HG03571 (cell line): ENCODE measurements around the gene MAGEB4.
"Not testable (repeated sequence)": the region's sequence is repeated elsewhere in the genome, so short reads cannot be mapped to it uniquely, and the experiment has no call there.

Experiments
- ATAC-seq: cut with Tn5 transposase; IDR thresholded peaks from one replicate; pipeline ENCODE4 v1.9.1; 2021; ENCODE audit not compliant: unreplicated experiment

Gene MAGEB4

GRCh38 chrX:30241724-30242415 is at the start of gene MAGEB4:
Gene MAGEB4 (plus strand): TSS chrX:30242000. CDS start chrX:30242136, 136 bp downstream.
- ATAC-seq: no peak

GRCh38 chrX:30193910-30194309 is 47.9 kb upstream of the MAGEB4 start:
- ATAC-seq: not testable (repeated sequence)

- no peak for ATAC-seq
Observed at GRCh38 chrX:30196322-30196721, 45.5 kb upstream of the MAGEB4 start.

- no peak for ATAC-seq
Observed at GRCh38 chrX:30212172-30212571, 29.6 kb upstream of the MAGEB4 start.

GRCh38 chrX:30215357-30215843 is 26.4 kb upstream of the MAGEB4 start, which contains the start of gene MAGEB2:
Gene MAGEB2 (plus strand): TSS chrX:30215563. CDS start chrX:30218581, 3,018 bp downstream.
- ATAC-seq: no peak

GRCh38 chrX:30217465-30217864 is 24.3 kb upstream of the MAGEB4 start:
- no peak for ATAC-seq

GRCh38 chrX:30219372-30219771 is 22.4 kb upstream of the MAGEB4 start:
- ATAC-seq: no peak

- no peak for ATAC-seq
Observed at GRCh38 chrX:30220661-30221060, 21.1 kb upstream of the MAGEB4 start.

- no peak for ATAC-seq
Observed at GRCh38 chrX:30224536-30224935, 17.3 kb upstream of the MAGEB4 start.

GRCh38 chrX:30228526-30228925 is 13.3 kb upstream of the MAGEB4 start:
- ATAC-seq: no peak

GRCh38 chrX:30230395-30230794 is 11.4 kb upstream of the MAGEB4 start, which contains the start of gene MAGEB3:
Gene MAGEB3 (plus strand): TSS chrX:30230657. CDS start chrX:30235925, 5,268 bp downstream.
- ATAC-seq: no peak

- ATAC-seq: no peak
Observed at GRCh38 chrX:30246769-30247489, 5.1 kb downstream of the MAGEB4 start, which contains the start of gene MAGEB1. Gene MAGEB1 (plus strand): TSS chrX:30247146. CDS start chrX:30250494, 3,348 bp downstream.

- ATAC-seq: peak; percentile 62
Observed at GRCh38 chrX:30248854-30249253, 7.1 kb downstream of the MAGEB4 start.

GRCh38 chrX:30253257-30253656 is 11.5 kb downstream of the MAGEB4 start:
- ATAC-seq: no peak

- ATAC-seq: no peak
Observed at GRCh38 chrX:30259927-30260326, 18.1 kb downstream of the MAGEB4 start.

- ATAC-seq: no peak
Observed at GRCh38 chrX:30261012-30261411, 19.2 kb downstream of the MAGEB4 start.

GRCh38 chrX:30262763-30263162 is 21.0 kb downstream of the MAGEB4 start:
- no peak for ATAC-seq

- ATAC-seq: no peak
Observed at GRCh38 chrX:30270639-30271038, 28.8 kb downstream of the MAGEB4 start.

- no peak for ATAC-seq
Observed at GRCh38 chrX:30275498-30275897, 33.7 kb downstream of the MAGEB4 start.

GRCh38 chrX:30278365-30278764 is 36.6 kb downstream of the MAGEB4 start:
- ATAC-seq: no peak

- ATAC-seq: no peak
Observed at GRCh38 chrX:30280428-30280827, 38.6 kb downstream of the MAGEB4 start.

- ATAC-seq: no peak
Observed at GRCh38 chrX:30282527-30282926, 40.7 kb downstream of the MAGEB4 start.
